Non-pigmented ciliary epithelial cell (primary cell): ENCODE data around the gene C11orf16.
A peak's percentile ranks its signal among the peaks of the same experiment; 100 is the strongest.
"Not testable (repeated sequence)": the region's sequence is repeated elsewhere in the genome, so short reads cannot be mapped to it uniquely, and the experiment has no call there.

ENCODE experiments used
- DNase-seq: peaks from one replicate; pipeline ENCODE4 v3.0.0-alpha.2; 2010; ENCODE audit warnings: low read depth

The C11orf16 gene

DNA sequence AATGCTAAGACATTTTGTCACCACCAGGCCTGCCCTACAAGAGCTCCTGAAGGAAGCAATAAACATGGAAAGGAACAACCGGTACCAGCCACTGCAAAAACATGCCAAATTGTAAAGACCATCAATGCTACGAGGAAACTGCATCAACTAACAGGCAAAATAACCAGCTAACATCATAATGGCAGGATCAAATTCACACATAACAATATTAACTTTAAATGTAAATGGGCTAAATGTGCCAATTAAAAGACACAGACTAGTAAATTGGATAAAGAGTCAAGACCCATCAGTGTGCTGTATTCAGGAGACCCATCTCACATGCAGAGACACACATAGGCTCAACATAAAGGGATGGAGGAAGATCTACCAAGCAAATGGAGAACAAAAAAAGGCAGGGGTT is 41.6 kb downstream of the C11orf16 start:
- not testable (repeated sequence) for DNase-seq

DNA sequence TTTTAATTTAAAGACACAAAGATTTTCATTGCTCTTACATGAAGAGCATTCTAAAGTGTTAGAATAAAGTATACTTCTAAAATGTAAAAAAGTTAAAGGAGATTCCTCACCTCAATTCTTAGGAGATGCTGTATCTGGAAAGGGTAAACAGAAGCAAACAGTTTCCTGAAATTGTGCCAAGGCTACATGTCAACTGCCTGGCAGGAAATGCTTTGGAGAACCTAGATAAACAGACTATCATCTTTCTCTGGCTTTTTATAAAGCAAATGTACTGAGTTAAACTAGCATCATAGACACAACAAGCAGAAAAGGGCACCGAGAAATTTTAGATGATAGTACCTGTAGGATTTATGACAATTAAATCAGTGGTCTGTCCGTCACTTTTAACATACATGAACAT is 46.4 kb downstream of the C11orf16 start:
- no peak for DNase-seq

DNA sequence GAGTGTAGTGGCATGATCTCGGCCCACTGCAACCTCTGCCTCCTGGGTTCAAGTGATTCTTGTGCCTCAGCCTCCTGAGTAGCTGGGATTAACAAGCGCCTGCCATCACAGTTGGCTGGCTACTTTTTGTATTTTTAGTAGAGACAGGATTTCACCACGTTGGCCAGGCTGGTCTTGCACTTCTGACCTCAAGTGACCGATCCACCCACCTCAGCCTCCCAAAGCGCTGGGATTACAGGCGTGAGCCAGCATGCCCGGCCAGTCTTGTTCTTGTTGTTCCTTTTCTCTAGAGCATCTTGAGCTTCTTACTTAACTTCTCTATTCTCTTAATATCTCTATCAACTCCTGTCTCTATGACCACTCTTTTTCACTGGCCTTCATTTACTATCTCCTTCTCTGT is 51.2 kb downstream of the C11orf16 start:
- DNase-seq: not testable (repeated sequence)

DNA sequence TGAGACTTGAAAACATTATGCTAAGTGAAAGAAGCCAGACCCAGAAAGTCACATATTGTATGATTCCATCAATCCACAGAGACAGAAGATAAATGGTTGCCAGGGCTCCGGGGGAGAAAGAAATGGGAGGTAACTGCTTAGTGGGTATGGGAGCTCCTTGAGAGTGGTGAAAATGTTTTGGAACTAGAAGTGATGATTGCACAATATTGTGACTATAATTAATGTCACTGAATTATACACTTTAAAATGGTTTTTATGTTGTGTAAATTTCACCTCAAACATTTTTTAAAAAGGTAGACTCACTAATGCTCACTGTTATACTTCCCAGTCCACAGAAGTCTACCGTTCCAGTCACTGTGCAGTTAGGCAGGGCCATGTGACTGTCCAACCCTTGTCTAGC is 54.0 kb downstream of the C11orf16 start:
- DNase-seq: no peak

DNA sequence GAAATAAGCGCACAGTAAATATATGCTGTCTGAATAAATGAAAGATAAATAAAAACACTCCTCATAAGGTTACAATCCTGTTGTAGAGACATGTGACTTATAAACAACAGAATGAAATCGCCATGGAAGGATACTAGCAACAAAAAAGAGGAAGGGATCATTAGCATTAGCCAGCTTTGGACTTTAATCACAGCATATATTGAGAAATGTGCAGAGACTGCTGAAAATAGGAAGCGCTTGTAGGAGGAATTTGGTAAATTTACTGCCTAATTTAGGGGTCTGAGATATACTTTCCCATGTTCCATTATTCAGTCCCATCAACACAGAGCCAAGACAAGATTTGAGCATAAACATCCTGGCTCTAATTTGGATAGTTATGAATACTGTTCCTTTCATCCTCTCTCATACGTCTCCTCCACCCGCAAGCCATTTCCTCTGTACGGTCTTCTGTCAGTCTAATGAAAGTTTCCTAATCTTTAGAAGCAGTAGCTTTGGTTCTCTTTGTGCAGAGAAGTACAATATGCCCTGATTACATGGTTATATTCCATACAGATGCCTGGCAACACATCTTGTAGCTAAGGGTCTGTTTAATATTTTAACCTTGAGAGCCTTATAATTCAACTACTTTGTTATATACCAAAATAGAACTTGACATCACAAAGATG is 58.9 kb downstream of the C11orf16 start:
- DNase-seq: no peak

DNA sequence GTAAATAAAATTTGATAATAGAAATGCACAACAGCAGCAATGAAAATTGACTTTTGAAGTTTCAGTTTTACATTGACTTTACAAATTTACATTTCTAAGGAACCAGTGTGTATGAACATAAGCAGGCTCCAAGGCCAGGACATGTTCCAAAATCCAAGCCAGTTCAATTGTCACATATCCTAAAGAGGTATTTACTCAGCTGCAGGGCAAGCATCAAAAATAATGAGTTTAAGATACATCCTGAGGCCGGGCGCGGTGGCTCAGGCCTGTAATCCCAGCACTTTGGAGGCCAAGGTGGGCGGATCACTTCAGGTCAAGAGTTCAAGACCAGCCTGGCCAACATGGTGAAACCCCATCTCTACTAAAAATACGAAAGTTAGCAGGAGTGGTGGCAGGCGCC is 60.8 kb downstream of the C11orf16 start:
- DNase-seq: no peak

DNA sequence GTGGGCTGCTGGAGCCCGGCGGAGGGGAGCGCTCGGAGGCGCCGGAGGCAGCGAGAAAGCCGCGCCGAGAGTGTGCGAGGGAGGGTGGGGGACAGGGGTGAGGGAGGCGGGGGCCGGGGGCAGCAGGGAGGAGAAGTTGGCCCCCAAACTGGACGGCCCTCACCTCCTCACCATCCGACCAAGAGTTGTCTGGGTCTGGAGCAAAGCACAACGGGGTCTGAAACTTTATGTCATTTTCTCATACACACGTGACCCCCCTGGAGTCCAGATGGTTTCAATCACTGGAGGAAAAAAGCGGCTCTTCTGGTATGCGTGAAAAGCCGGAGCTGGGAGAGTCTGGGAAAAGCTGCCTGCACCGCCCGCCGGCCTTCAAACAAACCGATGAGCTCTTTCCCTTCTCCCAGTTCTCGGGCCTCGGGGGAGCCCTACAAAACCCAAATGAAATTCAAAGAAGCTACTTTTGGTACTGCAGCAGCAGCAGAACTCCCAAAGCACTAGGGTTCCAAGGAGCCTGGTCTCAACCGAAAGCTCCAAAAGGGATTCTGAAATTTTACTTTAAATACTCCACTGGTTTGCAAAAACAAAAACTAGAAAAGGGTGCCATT is 61.5 kb downstream of the C11orf16 start:
- peak; percentile 75 for DNase-seq

DNA sequence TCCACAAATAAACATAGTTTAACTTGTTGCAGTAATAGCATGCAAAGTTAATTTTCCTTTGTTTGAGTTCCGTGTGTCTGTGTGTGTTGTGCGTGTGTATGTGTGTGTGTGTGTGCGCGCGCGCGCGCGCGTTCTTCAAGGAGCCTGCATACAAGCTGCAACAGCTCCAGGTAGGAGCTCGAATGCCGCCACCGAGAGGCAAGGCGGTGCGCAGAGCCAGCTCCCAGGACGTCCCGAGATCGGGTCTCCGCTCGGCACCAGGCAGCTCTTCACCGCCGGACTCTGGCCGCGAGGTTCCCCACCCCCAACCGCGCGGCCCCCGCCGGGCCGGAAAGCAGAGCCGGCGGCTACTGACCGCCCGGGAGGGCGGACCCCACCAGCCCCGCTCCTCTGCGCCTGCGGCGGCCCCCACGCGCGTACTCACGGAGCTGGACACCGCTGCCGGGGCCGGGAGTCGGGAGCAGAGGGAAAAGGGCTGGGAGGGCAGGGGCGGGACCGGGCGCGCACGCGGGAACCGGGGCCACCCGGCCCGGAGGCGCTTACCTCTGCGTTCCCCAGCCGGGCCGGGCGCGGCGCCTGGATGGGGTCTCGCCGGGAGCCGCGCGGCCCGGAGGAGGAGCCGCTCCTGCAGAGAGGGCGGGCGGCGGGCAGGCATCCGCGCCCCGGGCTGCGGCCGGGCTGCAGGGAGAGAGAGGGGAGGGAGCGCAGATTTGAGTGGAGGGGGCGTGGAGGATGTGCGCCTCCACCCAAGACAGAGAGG is 62.2 kb downstream of the C11orf16 start:
- DNase-seq: no peak
